Activated T-cell treated with anti-CD3 and anti-CD28 coated beads, Interleukin-2, amount 50 U/mL, for 1 hour (primary cell): ENCODE results near the gene GNA12.

Experiments used
- DNase-seq: peaks from one replicate; pipeline ENCODE4 v3.0.0-alpha.2; 2020

GNA12 gene

GRCh38 chr7:2814946-2815874, 28.9 kb downstream of the GNA12 start:
- no peak for DNase-seq

DNA sequence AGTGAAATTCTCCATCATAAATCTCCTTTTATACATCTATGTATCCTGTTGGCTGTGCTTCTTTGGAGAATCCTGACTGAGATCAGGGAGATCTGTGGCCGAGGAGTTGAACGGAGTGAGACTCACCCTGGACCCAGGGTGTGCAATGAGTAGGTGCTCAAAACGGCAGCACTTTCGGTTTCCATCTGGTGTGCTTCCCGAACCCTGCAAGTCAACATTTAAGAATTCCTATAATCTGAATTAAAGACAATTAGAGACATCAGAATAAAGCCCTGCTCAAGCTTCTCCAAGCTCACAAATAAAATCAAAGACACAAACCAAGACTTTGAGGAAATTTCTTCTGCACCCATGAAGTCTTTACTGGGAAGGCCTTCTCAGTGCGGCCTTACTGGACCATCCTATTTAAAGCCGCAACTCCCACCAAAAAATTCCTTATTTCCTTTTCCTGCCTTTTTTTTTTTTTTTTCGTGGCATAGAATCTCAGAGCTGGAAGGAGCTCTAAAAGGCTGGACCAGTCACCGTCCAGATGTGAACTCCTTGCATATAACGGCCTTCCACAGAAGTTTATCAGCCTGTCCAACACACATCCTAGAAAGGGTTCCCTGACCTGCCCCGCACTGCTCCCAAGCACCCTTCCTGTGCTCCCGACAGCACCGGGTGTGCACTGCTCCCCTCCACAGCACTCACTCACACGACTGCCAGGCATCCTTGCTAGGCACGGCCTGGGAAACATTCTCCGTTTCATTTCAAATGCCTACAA, 29.7 kb downstream of the GNA12 start:
- no peak for DNase-seq

GRCh38 chr7:2813350-2814185, 30.5 kb downstream of the GNA12 start:
- no peak for DNase-seq

GRCh38 chr7:2812831-2813230, 31.3 kb downstream of the GNA12 start:
- DNase-seq = no peak

GRCh38 chr7:2812114-2812487, 32.0 kb downstream of the GNA12 start:
- no peak for DNase-seq

- no peak for DNase-seq
Observed at GRCh38 chr7:2811476-2812113, 32.5 kb downstream of the GNA12 start.

DNA sequence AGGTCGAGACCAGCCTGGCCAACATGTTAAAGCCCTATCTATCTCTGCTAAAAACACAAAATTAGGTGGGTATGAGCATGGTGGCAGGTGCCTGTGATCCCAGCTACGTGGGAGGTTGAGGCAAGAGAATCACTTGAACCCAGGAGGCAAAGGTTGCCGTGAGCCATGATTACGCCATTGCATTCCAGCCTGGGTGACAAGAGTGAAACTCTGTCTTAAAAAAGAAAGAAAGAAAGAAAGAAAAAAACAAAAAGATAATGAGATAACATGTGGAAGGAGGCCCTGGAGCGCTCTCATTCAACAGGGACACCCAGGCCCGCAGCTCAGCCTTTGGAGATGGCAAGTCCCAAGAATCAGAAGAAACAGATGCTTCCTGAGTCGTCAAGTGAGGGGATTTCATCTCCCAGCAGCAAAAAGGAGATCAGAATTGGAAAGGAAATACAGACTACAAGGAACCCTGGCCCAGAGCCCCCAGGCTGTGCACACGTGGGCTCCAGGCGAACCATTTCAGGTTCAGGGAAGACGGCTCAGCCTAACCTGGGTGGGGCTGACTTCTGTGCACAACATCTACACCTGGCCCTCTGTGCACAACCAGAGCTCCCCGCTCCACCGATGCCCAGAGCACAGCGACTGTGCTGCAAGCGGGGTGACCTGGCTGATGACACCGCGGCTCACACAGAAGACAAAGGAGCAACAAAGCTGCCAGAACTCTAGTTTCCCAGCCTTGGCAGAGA, 33.3 kb downstream of the GNA12 start:
- no peak for DNase-seq

GRCh38 chr7:2809903-2810625, 34.0 kb downstream of the GNA12 start:
- no peak for DNase-seq

DNA sequence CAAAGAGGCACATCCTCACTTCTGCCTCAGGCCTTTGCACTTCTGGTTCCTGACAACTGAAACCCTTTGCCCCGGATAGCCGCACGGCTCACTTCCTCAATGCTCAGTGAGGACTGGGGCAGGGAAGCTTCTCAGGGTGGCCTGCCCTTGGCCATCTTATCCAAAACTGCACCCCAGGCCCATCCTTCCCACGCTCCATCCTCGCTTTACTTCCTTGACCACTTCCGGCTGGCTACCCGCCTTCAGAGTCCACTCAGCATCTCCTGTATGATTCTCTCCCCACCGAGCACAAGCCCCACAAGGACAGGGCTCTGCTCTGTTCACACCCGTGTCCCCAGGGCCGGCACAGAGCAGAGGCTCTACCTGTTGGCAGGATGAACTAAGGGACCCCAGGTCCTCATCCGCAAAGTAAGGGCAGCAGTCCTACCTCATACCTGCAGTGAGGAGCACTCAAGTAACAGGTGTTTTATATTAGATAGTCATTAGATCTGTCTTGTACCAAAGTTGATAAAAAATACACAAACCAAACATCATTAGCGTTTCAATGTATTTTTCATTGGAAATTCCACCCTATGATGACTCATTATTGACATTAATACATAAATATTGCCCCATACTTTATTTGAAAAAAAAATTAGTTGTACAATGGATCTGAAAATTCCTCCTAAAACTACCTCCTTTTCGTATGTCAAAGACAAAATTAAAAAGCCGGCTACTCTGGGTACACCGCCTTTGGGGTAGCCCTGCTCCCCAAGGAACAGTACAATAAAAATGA, 35.0 kb downstream of the GNA12 start:
- no peak for DNase-seq

- DNase-seq = no peak
Observed at GRCh38 chr7:2807845-2808772, 36.0 kb downstream of the GNA12 start.

- DNase-seq = no peak
Observed at GRCh38 chr7:2807460-2807844, 36.7 kb downstream of the GNA12 start.

GRCh38 chr7:2806571-2806970, 37.5 kb downstream of the GNA12 start:
- DNase-seq = no peak

DNA sequence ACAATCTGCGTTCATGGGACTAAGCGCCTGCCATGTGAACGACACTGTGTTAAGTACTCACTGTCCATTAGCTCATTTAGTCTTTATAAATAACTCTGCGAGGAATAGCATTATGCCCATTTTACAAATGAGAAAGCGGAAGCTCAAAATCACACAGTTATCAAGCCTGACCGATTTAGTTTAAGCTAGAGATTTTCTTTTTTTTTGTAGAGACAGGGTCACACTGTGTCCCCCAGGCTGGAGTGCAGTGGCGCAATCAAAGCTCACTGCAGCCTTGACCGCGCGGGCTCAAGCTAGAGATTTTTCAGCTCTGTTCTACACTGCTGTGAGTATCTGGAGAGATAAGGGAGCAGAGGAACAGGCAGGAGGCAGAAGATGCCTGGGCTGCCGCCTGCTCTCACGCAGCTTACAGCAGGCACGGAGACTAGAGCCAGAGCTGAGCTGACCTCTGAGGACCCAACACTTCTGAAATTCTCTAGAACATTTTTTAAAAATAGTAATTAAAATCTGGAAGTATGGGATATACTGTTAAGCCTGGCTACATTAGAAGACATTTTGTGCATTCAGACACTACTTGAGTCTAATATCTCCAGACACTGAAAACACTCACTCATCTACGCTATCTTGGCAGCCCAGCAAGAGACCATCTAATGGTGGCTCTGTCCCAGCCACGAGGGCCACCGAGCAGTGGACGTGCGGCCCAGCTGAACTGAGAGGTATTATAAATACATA, 38.7 kb downstream of the GNA12 start:
- DNase-seq = no peak

DNA sequence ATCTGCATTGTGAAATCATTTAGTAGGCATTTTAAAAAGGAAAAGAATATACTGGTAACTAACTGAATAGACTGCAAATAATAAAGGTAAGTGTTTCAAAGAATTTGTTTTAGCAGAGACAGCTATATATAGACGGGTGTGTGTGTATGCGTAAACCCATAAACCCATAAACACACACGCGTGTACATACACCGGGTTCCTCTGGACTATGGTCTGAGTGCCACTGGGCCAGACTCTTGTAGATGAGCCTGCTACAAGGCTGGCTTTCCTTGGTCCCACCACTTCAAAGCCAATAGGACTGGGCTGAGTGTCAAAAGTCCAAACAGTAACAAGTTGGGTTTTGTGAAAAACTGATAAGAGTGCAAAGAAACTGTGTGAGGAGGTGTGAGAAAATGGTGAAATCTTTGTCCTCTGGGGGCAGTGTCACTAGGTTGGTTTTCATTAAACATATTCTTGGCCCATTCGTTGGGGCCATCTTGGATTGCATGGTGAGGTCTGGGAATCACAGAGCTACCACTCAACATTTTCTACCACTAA, 39.8 kb downstream of the GNA12 start:
- no peak for DNase-seq

DNA sequence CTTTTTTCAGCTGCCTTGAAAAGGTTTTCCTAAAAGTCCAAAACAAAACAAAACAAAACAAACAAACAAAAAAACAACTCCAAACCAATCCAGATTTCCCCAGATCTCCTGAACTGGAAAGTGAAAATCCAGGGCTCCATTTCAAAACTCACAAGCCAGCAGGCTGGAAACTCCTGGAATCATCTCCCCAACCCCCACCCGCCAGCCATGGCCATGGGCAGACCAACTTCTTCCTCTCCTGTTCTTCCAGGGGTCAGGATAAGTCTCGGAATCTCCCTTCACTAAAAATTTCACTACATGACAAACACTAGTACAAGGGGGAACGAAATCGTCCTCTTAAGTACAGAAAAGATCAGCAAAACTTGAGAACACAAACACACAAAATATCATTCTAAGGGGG, 40.4 kb downstream of the GNA12 start:
- DNase-seq = no peak

DNA sequence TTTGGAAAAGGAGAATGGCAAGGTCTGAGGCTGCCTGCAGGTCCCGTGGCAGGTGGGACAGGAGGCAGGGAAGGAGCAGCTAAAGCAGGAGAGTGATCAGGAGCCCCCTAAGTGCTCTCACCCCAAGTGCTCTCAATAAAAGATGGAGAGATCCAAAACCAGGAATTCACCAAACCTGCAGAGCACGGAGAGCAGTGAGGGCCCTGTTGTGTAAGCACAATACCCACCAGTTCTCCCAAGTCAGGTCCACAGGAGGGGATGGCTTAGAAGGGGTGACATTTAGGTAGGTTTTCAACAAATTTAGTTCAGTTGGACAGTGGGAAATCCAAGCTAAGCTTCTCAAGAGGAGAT, 40.8 kb downstream of the GNA12 start:
- DNase-seq = no peak

DNA sequence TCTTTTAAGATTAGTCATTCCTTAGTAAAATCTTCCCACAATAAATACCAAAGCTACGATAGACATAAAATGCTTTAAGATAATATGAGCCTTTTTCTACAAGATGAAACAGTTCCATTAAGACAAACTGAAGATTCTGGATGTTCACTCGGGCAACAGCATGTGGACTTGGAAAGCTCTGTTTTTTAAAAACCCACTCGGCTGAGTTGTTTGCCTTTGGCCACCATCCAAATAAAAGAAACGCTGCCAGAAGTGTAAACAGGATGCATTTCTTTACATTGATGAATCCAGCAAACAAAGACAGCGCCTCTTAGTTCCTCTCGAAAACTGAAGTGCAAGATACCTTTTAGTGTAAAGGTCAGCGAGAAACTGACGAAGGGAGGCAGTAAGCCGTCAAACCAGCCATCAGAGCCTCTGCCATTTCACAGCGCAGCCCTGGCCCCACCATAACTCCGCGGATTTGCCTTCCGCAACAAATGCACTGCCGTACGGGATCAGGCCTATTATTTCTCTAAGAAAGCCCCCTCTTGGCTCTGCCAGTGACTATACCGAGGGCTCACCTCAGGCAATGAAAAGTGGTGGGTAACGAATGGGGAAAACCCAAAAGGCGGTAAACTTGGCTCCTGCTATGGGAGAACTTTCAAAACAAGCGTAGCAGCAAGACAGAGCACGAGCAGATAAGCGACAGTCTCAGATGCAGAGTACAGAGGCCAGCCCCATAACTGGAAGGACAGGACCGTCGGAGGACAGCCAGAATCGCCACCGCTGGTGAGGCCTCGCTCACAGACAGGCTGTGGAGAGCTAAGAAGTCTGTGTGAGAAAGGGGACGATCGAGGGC, 41.4 kb downstream of the GNA12 start:
- DNase-seq = no peak

DNA sequence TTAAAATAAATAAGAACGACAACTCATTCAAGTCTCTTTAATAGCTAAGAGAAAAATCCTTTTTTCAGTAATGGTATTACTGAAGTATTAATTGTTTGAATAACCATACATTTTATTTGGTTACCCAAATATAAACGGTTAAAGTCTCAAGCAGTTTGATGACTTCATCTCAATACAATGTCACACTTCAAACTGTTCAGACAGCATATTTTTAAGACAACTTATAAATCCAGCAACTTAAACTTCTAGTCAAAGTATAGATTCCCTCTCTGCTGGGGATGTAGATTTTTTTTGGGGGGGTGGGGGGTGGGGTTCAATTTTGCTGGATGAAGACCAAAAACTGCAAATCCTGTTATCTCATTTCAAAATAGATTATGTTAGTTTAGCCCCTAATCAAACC, 42.0 kb downstream of the GNA12 start:
- no peak for DNase-seq
